Effector memory CD8-positive, alpha-beta T cell (primary cell): ENCODE measurements around the gene GALNS.
A peak's percentile ranks its signal among the peaks of the same experiment; 100 is the strongest.
"Not testable (repeated sequence)": the region's sequence is repeated elsewhere in the genome, so short reads cannot be mapped to it uniquely, and the experiment has no call there.

Experiments used
- ATAC-seq: fragments of 150-1000 bp; cut with Tn5 transposase; replicated peaks from 2 replicates; pipeline ENCODE4 v1.10.0; 2021; ENCODE audit warnings: mild to moderate bottlenecking, moderate library complexity
- DNase-seq, 3 experiments: peaks; one replicate each; pipeline ENCODE4 v3.0.0; 2021
- H3K27ac Mint-ChIP-seq, 2 donors: one replicate each; pipeline ENCODE4 v1.8.0; 2022; ENCODE audit warnings: mild to moderate bottlenecking in 2 of 2, mixed read lengths in 2 of 2, moderate library complexity in 2 of 2
- H3K27me3 Mint-ChIP-seq, 2 donors: one replicate each; pipeline ENCODE4 v1.8.0; 2022; ENCODE audit warnings: mixed read lengths in 2 of 2
- H3K36me3 Mint-ChIP-seq: one replicate; pipeline ENCODE4 v1.8.0; 2022; ENCODE audit warnings: mild to moderate bottlenecking, moderate library complexity, mixed read lengths; ENCODE audit not compliant: insufficient read depth
- H3K4me1 Mint-ChIP-seq, 2 donors: one replicate each; pipeline ENCODE4 v1.8.0; 2022; ENCODE audit warnings: low read depth in 2 of 2, mixed read lengths in 2 of 2
- H3K4me3 Mint-ChIP-seq, 2 donors: one replicate each; pipeline ENCODE4 v1.8.0; 2022; ENCODE audit warnings: mild to moderate bottlenecking in 2 of 2, mixed read lengths in 2 of 2, moderate library complexity in 2 of 2
- H3K9me3 Mint-ChIP-seq, 2 donors: one replicate each; pipeline ENCODE4 v1.8.0; 2022; ENCODE audit warnings: mixed read lengths in 2 of 2

GALNS gene

DNA sequence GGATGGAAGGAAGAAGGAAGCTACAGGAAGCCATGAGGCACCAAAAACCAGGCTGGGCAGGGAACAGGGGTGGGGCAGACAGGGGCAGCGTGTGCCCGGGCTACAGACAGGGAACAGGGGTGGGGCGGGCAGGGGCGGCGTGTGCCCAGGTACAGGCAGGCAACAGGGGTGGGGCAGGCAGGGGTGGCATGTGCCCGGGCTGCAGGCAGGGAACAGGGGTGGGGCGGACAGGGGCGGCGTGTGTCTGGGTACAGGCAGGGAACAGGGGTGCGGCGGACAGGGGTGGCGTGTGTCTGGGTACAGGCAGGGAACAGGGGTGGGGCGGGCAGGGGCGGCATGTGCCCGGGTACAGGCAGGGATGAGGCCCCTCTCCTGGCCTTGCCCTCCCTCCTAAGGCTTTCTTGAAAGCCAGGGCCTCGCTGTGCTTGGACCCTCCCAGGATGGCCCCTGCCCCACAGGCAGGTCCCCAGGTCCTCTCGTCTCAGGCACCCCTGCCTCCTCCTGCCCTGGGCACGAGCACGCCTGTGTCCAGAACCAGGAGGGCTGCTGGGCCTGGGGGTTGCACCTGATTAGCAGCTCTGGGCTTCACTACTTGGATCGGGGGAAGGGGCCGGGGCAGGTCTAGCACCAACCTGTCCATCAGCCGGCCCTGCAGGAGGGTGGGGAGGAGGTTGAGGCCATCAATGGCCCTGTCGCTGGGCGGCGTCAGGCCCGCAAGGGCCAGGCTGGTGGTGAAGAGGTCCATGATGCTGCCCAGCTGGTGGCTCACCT, 30.5 kb downstream of the GALNS start:
- H3K27me3 Mint-ChIP-seq = no peaks in the 10 kb centered on the region
- H3K36me3 Mint-ChIP-seq = peaks cover 3% of the 10 kb centered on the region
- no peaks in the 10 kb centered on the region for H3K9me3 Mint-ChIP-seq
- no peak overlapping the region for H3K4me3 Mint-ChIP-seq
- H3K4me1 Mint-ChIP-seq = no peaks in the 10 kb centered on the region
- DNase-seq (no peak), ATAC-seq (no peak)
- no peak overlapping the region for H3K27ac Mint-ChIP-seq

- Mint-ChIP-seq H3K4me3 (no peak overlapping the region), H3K4me1 (no peaks in the 10 kb centered on the region), H3K27ac (no peak overlapping the region), H3K27me3 (no peaks in the 10 kb centered on the region), H3K36me3 (peaks cover 3% of the 10 kb centered on the region), H3K9me3 (no peaks in the 10 kb centered on the region)
- ATAC-seq = no peak
- no peak for DNase-seq
These were observed 31.6 kb downstream of the GALNS start for GRCh38 chr16:88825146-88825545.

GRCh38 chr16:88824256-88825077, 32.3 kb downstream of the GALNS start:
- ATAC-seq (no peak), DNase-seq (no peak)
- no peaks in the 10 kb centered on the region for H3K9me3 Mint-ChIP-seq
- no peak overlapping the region for H3K4me3 Mint-ChIP-seq
- no peaks in the 10 kb centered on the region for H3K27me3 Mint-ChIP-seq
- no peak overlapping the region for H3K27ac Mint-ChIP-seq
- no peaks in the 10 kb centered on the region for H3K4me1 Mint-ChIP-seq
- H3K36me3 Mint-ChIP-seq = peaks cover 3% of the 10 kb centered on the region

GRCh38 chr16:88823646-88824045, 33.1 kb downstream of the GALNS start:
- not testable (repeated sequence) for H3K27me3 Mint-ChIP-seq, H3K4me3 Mint-ChIP-seq, H3K4me1 Mint-ChIP-seq, H3K9me3 Mint-ChIP-seq, DNase-seq, ATAC-seq, H3K36me3 Mint-ChIP-seq, H3K27ac Mint-ChIP-seq

- ATAC-seq (no peak), DNase-seq (no peak)
- H3K27ac Mint-ChIP-seq = no peak overlapping the region
- H3K9me3 Mint-ChIP-seq = no peaks in the 10 kb centered on the region
- H3K36me3 Mint-ChIP-seq = peaks cover 3% of the 10 kb centered on the region
- no peak overlapping the region for H3K4me3 Mint-ChIP-seq
- H3K27me3 Mint-ChIP-seq = no peaks in the 10 kb centered on the region
- H3K4me1 Mint-ChIP-seq = no peaks in the 10 kb centered on the region
These were observed 34.3 kb downstream of the GALNS start for GRCh38 chr16:88822281-88823040.

GRCh38 chr16:88821168-88821850, 35.4 kb downstream of the GALNS start:
- no peak for ATAC-seq
- H3K4me1 Mint-ChIP-seq = no peaks in the 10 kb centered on the region
- H3K9me3 Mint-ChIP-seq = no peaks in the 10 kb centered on the region
- H3K27ac Mint-ChIP-seq = no peak overlapping the region
- H3K4me3 Mint-ChIP-seq = no peak overlapping the region
- H3K27me3 Mint-ChIP-seq = no peaks in the 10 kb centered on the region
- H3K36me3 Mint-ChIP-seq = peaks cover 7% of the 10 kb centered on the region
- no peak for DNase-seq

GRCh38 chr16:88820385-88821025, 36.2 kb downstream of the GALNS start:
- H3K36me3 Mint-ChIP-seq = peaks cover 7% of the 10 kb centered on the region
- DNase-seq (no peak), ATAC-seq (no peak)
- no peaks in the 10 kb centered on the region for H3K9me3 Mint-ChIP-seq
- H3K4me3 Mint-ChIP-seq = no peak overlapping the region
- H3K27ac Mint-ChIP-seq = no peak overlapping the region
- no peaks in the 10 kb centered on the region for H3K4me1 Mint-ChIP-seq
- no peaks in the 10 kb centered on the region for H3K27me3 Mint-ChIP-seq

GRCh38 chr16:88819126-88819525, 37.6 kb downstream of the GALNS start:
- Mint-ChIP-seq H3K27me3 (no peaks in the 10 kb centered on the region), H3K4me1 (no peaks in the 10 kb centered on the region), H3K36me3 (peaks cover 7% of the 10 kb centered on the region), H3K4me3 (no peak overlapping the region), H3K9me3 (no peaks in the 10 kb centered on the region), H3K27ac (no peak overlapping the region)
- no peak for DNase-seq
- no peak for ATAC-seq

- no peaks in the 10 kb centered on the region for H3K27me3 Mint-ChIP-seq
- H3K9me3 Mint-ChIP-seq = no peaks in the 10 kb centered on the region
- ATAC-seq (no peak), DNase-seq (no peak)
- no peak overlapping the region for H3K4me3 Mint-ChIP-seq
- no peaks in the 10 kb centered on the region for H3K4me1 Mint-ChIP-seq
- H3K36me3 Mint-ChIP-seq = peaks cover 7% of the 10 kb centered on the region
- H3K27ac Mint-ChIP-seq = no peak overlapping the region
These were observed 38.2 kb downstream of the GALNS start for GRCh38 chr16:88818575-88818874.

- Mint-ChIP-seq H3K27ac (no peak overlapping the region), H3K4me1 (no peaks in the 10 kb centered on the region), H3K9me3 (no peaks in the 10 kb centered on the region), H3K36me3 (peaks cover 7% of the 10 kb centered on the region), H3K4me3 (no peak overlapping the region), H3K27me3 (no peaks in the 10 kb centered on the region)
- no peak for DNase-seq
- ATAC-seq = no peak
These were observed 38.8 kb downstream of the GALNS start for GRCh38 chr16:88817785-88818574.

GRCh38 chr16:88816736-88817535, 39.8 kb downstream of the GALNS start:
- ATAC-seq (no peak), DNase-seq (no peak)
- Mint-ChIP-seq H3K36me3 (peaks cover 5% of the 10 kb centered on the region), H3K27me3 (no peaks in the 10 kb centered on the region), H3K4me1 (peaks cover 2 to 3% of the 10 kb centered on the region in 2 donors), H3K4me3 (no peak overlapping the region), H3K9me3 (no peaks in the 10 kb centered on the region), H3K27ac (peak overlapping the region in 1 of 2 donors; percentile 23)
